HG03354 (cell line): ENCODE measurements around the gene PARP2.
A peak's percentile ranks its signal among the peaks of the same experiment; 100 is the strongest.
"Not testable (repeated sequence)": the region's sequence is repeated elsewhere in the genome, so short reads cannot be mapped to it uniquely, and the experiment has no call there.

Experiments used
- ATAC-seq: cut with Tn5 transposase; IDR thresholded peaks from one replicate; pipeline ENCODE4 v1.9.1; 2021; ENCODE audit warnings: mild to moderate bottlenecking; ENCODE audit not compliant: unreplicated experiment, poor library complexity, severe bottlenecking

PARP2 gene

GRCh38 chr14:20343092-20343861, at the start of gene PARP2:
TSS of gene PARP2 (plus strand) at chr14:20343635. CDS start at chr14:20343642, 7 bp downstream.
- ATAC-seq: peak; percentile 90

- ATAC-seq: no peak
Measured at GRCh38 chr14:20294636-20295035, 48.8 kb upstream of the PARP2 start.

- peak; percentile 86 for ATAC-seq
Measured at GRCh38 chr14:20295067-20295466, 48.4 kb upstream of the PARP2 start.

- ATAC-seq: no peak
Measured at GRCh38 chr14:20302042-20302755, 41.2 kb upstream of the PARP2 start.

GRCh38 chr14:20305265-20306078, 38.0 kb upstream of the PARP2 start, which contains the start of gene TTC5:
TSS of gene TTC5 (minus strand) at chr14:20305951. CDS start at chr14:20305937, 14 bp downstream.
- peak; percentile 97 for ATAC-seq

- peak; percentile 9 for ATAC-seq
Measured at GRCh38 chr14:20306079-20306423, 37.4 kb upstream of the PARP2 start.

GRCh38 chr14:20314026-20314425, 29.4 kb upstream of the PARP2 start:
- ATAC-seq: no peak

- no peak for ATAC-seq
Measured at GRCh38 chr14:20317720-20318119, 25.7 kb upstream of the PARP2 start.

GRCh38 chr14:20327005-20327869, 16.2 kb upstream of the PARP2 start:
- ATAC-seq: no peak

GRCh38 chr14:20328705-20329104, 14.7 kb upstream of the PARP2 start:
- ATAC-seq: no peak

- no peak for ATAC-seq
Measured at GRCh38 chr14:20329355-20329754, 14.1 kb upstream of the PARP2 start.

GRCh38 chr14:20331053-20331613, 12.3 kb upstream of the PARP2 start:
- no peak for ATAC-seq

GRCh38 chr14:20332431-20332787, 11.0 kb upstream of the PARP2 start:
- ATAC-seq: no peak

GRCh38 chr14:20332788-20333493, 10.5 kb upstream of the PARP2 start, which contains the start of gene CCNB1IP1:
TSS of gene CCNB1IP1 (minus strand) at chr14:20333279. CDS start at chr14:20316523, 16,756 bp downstream.
- peak; percentile 97 for ATAC-seq

- ATAC-seq: peak; percentile 25
Measured at GRCh38 chr14:20333494-20333841, 10.0 kb upstream of the PARP2 start.

- no peak for ATAC-seq
Measured at GRCh38 chr14:20334017-20334416, 9.4 kb upstream of the PARP2 start.

GRCh38 chr14:20341032-20341431, 2.4 kb upstream of the PARP2 start:
- not testable (repeated sequence) for ATAC-seq

GRCh38 chr14:20341646-20342045, 1.8 kb upstream of the PARP2 start:
- no peak for ATAC-seq

GRCh38 chr14:20343862-20344220, 406 bp downstream of the PARP2 start:
- ATAC-seq: no peak
